ENCODE data around the gene TOP3B. TPM values are rescaled to one million over a fixed set of nuclear protein-coding genes. Genes with fewer than 3 reads are reported as not detected.
A peak's percentile ranks its signal among the peaks of the same experiment; 100 is the strongest.

The TOP3B gene
- total RNA-seq, 1 donor from 2014 or later: 53.9 TPM

- peaks cover 15% of the 10 kb centered on the region for H3K36me3 Mint-ChIP-seq
- Histone ChIP-seq H2AFZ (replicated peaks) (no peak overlapping the region), H3K9me3 (ENCODE audit: low read depth) (no peaks in the 10 kb centered on the region), H4K20me1 (ENCODE audit: low read depth) (peaks cover 27% of the 10 kb centered on the region), H3K27ac (no peak overlapping the region), H3K4me3 (no peak overlapping the region), H3K9ac (no peak overlapping the region), H3F3A (ENCODE audit: low read depth) (no peaks in the 10 kb centered on the region), H3K36me3 (no peaks in the 10 kb centered on the region), H3K4me2 (no peak overlapping the region), H3K4me1 (no peaks in the 10 kb centered on the region), H3K79me2 (ENCODE audit: low read depth) (peaks cover 15% of the 10 kb centered on the region), H3K27me3 (no peaks in the 10 kb centered on the region)
- DNase-seq (ENCODE audit: low spot score): no peak
- no peak overlapping the region for H3K4me3 Mint-ChIP-seq
- H3K27ac Mint-ChIP-seq: no peak overlapping the region
- H3K27me3 Mint-ChIP-seq (ENCODE audit: insufficient read depth, low read depth): peaks cover 11% of the 10 kb centered on the region
- TF ChIP-seq, protein P1, sequence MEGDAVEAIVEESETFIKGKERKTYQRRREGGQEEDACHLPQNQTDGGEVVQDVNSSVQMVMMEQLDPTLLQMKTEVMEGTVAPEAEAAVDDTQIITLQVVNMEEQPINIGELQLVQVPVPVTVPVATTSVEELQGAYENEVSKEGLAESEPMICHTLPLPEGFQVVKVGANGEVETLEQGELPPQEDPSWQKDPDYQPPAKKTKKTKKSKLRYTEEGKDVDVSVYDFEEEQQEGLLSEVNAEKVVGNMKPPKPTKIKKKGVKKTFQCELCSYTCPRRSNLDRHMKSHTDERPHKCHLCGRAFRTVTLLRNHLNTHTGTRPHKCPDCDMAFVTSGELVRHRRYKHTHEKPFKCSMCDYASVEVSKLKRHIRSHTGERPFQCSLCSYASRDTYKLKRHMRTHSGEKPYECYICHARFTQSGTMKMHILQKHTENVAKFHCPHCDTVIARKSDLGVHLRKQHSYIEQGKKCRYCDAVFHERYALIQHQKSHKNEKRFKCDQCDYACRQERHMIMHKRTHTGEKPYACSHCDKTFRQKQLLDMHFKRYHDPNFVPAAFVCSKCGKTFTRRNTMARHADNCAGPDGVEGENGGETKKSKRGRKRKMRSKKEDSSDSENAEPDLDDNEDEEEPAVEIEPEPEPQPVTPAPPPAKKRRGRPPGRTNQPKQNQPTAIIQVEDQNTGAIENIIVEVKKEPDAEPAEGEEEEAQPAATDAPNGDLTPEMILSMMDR (IDR thresholded peaks at IDR 0.05): no peak
- H3K9me3 Mint-ChIP-seq: no peaks in the 10 kb centered on the region
- H3K4me1 Mint-ChIP-seq: no peaks in the 10 kb centered on the region
Observed at GRCh38 chr22:21972806-21973205, 9.8 kb downstream of the TOP3B start.

DNA sequence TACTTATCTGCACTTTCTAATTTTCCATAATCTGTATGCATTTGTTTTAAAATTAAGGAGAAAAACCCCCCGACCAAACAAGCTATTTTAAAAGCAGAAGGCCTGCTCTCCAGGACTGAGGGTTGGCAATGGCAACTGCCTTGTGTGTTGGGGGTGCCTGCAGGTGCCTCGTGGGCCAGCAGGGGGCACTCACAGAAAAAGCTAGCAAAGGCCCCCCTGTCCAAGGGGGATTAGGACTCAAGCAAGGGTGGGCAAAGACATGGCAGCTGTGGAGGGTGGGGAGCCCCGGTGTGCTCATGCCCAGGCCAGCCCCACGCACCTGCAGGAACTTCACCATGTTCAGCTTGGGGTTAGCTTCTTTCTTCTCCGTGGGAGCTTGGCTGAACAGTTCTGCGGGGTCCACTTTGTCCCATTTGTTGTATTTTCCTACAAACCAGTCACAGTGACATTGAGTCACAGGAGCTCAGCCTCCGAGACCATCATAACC is 10.3 kb downstream of the TOP3B start:
- Histone ChIP-seq H3K27ac (no peak overlapping the region), H2AFZ (replicated peaks) (no peak overlapping the region), H3K9me3 (ENCODE audit: low read depth) (no peaks in the 10 kb centered on the region), H3K4me1 (no peaks in the 10 kb centered on the region), H3F3A (ENCODE audit: low read depth) (no peaks in the 10 kb centered on the region), H3K36me3 (no peaks in the 10 kb centered on the region), H3K27me3 (no peaks in the 10 kb centered on the region), H3K4me3 (no peak overlapping the region), H3K9ac (no peak overlapping the region), H4K20me1 (ENCODE audit: low read depth) (peaks cover 23% of the 10 kb centered on the region), H3K79me2 (ENCODE audit: low read depth) (peaks cover 10% of the 10 kb centered on the region), H3K4me2 (no peak overlapping the region)
- H3K4me1 Mint-ChIP-seq: no peaks in the 10 kb centered on the region
- TF ChIP-seq EZH2 (IDR thresholded peaks at IDR 0.05): no peak
- TF ChIP-seq, protein P1 (IDR thresholded peaks at IDR 0.05): peak; percentile 89
- peaks cover 8% of the 10 kb centered on the region for H3K27me3 Mint-ChIP-seq (ENCODE audit: insufficient read depth, low read depth)
- no peak overlapping the region for H3K4me3 Mint-ChIP-seq
- peaks cover 16% of the 10 kb centered on the region for H3K36me3 Mint-ChIP-seq
- H3K9me3 Mint-ChIP-seq: no peaks in the 10 kb centered on the region
- peak; percentile 66 for DNase-seq (ENCODE audit: low spot score)
- no peak overlapping the region for H3K27ac Mint-ChIP-seq

- H3F3A ChIP-seq (ENCODE audit: low read depth): no peaks in the 10 kb centered on the region
- TF ChIP-seq, protein P1 (IDR thresholded peaks at IDR 0.05): no peak
- TF ChIP-seq EZH2phosphoT487 (IDR thresholded peaks at IDR 0.05) (no peak), EZH2 (IDR thresholded peaks at IDR 0.05) (no peak)
- no peaks in the 10 kb centered on the region for H3K9me3 ChIP-seq (ENCODE audit: low read depth)
- H3K79me2 ChIP-seq (ENCODE audit: low read depth): peaks cover 7% of the 10 kb centered on the region
- no peaks in the 10 kb centered on the region for H3K4me1 Mint-ChIP-seq
- no peaks in the 10 kb centered on the region for H3K27me3 ChIP-seq
- H3K36me3 Mint-ChIP-seq: peaks cover 20% of the 10 kb centered on the region
- no peak overlapping the region for H3K4me2 ChIP-seq
- no peak for DNase-seq (ENCODE audit: low spot score)
- peaks cover 19% of the 10 kb centered on the region for H4K20me1 ChIP-seq (ENCODE audit: low read depth)
- H3K4me3 Mint-ChIP-seq: no peak overlapping the region
- H3K27ac Mint-ChIP-seq: no peak overlapping the region
- no peak overlapping the region for H3K27ac ChIP-seq
- no peaks in the 10 kb centered on the region for H3K4me1 ChIP-seq
- peaks cover 8% of the 10 kb centered on the region for H3K27me3 Mint-ChIP-seq (ENCODE audit: insufficient read depth, low read depth)
- H3K4me3 ChIP-seq: no peak overlapping the region
- no peaks in the 10 kb centered on the region for H3K36me3 ChIP-seq
- H2AFZ ChIP-seq (replicated peaks): no peak overlapping the region
- H3K9me3 Mint-ChIP-seq: no peaks in the 10 kb centered on the region
- no peak overlapping the region for H3K9ac ChIP-seq
Observed at GRCh38 chr22:21971858-21972275, 10.7 kb downstream of the TOP3B start.

All from neural progenitor cell (in vitro differentiated cells).